Activated naive CD4-positive, alpha-beta T cell (primary cell): Measurements from ENCODE around the gene TBC1D10B.

ENCODE experiments used
- DNase-seq, 4 experiments: peaks; one replicate each; lab custom pipeline; 2025; lab: John Stamatoyannopoulos, UW

TBC1D10B gene

DNA sequence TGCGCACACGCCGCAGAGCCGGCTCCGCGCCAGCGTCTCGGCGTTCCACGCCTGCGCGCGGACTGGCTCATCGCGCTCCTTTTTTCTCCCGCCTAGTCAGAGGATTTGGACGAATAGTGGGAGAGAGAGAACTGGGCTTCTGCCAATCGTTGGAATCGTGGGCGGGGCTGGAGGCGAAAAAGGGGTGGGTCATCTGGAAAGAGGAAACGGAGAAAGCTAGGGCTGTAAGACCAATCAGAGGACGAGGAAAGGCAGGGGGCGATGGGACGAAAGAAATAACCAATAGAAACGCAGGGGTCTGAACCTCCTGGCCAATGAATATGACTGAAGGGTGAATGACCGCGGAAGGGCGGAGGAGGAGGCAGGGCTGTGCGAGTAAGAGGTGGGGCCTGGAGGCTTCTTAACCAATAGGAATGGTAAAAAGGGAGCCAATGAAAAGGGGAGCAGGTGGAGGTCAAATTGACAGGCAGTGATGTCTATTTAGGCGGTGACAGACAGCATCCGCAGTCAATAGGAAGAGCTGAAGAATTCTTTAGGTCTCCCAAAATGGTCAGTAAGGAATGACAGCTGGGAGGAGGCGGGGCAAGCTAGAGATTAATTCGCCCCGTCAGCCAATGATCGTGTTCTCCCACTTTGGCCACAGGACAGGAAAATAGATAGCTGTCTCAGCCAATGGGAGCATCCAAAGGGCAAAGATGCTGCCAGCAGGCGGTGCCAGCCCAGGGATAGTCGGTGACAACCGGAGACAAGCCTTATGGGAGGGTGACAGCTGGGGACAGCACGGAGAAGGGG, at the start of gene TBC1D10B:
Gene TBC1D10B (minus strand): TSS at position 39 of the 792 bp plus-strand sequence. CDS start 311 bp downstream, outside the sequence.
- peak; percentile 85 to 97 (median 92) for DNase-seq

GRCh38 chr16:30418350-30419181, 48.3 kb upstream of the TBC1D10B start:
- DNase-seq, result peak in 1 of 4 experiments; percentile 39

GRCh38 chr16:30417529-30418349, 47.4 kb upstream of the TBC1D10B start:
- peak; percentile 44 to 87 (median 72) for DNase-seq

DNA sequence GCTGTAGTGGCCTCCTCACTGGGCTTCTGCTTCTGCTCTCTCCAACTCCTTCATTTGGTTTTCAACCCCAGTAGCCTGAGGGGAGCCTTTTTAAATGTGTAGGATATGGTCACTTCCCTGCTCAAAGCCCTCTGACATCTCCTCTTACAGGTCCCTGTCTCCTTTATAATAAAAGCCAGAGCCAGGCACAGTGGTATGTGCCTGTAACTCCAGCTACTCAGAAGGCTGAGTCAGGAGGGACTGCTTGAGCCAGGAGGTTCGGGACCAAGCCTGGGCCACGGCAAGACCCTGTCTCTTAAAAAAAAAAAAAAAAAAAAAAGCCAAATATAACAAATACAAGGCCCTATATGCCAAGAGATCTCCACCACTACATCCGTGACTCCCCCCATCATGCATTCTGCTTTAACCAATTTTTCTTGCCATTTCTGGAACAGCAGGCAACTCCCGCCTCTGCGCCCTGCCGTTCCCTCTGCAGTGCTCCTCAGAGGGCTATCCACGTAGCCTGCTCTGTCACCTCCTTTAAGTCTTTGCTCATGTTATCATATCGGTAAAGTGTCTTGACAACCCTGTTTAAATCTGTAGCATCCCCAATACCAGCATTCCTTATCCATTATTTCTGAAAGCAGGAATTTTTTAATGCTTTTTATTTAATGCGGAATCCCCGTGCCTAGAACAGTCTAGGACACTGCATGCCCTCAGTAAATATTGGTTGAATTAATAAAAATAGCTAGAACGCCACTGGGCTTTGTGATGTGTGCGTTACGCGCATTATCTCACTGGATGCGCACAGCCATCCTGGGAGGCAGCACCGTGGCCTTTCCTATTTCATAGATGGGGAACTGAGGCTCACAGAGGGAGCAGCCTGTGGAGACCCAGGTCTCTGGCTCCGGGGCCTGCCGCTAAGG, 46.6 kb upstream of the TBC1D10B start:
- no peak for DNase-seq

DNA sequence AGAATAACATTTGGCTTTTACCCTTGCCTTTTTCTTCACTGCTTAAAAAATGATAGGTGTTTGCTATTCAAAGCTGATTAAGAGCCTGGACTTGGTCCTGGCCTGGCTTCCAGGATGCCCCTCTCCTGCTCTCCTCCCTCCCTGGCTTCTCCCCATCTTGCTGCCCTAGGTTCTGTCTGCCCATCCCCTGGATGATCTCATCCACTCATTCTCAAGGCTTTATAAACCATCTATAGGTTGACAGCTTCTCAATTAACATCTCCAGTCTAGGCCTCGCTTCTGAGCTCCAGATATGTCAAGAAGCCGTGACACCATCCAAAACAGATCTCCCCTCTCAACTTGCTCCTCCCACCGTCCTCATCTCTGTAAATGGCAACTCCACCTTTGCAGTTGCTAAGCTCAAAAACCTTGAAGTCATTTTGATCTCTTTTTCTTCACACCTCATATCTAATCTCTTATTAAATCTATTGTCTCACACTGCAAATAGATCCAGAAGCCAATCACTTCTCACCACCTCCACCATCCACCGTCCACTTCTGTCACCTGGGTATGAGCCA, 45.8 kb upstream of the TBC1D10B start:
- DNase-seq, result no peak

DNA sequence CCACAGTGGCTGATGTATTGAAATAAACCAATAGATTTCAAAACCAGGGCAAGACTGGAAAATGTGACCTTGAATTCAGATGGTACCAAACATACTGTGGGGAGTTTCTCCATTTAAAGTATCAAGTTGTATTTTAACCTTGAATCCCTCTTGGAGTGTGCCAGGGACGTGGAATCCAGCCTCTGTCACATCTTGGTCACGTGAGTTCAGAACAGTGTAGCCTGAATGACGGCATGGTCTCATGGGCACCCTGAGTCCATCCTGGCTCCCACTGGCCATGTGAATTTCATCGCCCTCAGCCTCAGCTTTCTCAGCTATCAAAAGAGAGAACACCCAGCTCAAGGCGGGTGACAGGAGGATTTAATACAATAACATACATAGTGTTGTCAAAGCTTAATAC, 43.9 kb upstream of the TBC1D10B start:
- DNase-seq, result no peak

- no peak for DNase-seq
Measured at GRCh38 chr16:30413112-30413806, 43.0 kb upstream of the TBC1D10B start.

- peak; percentile 79 to 94 (median 93) for DNase-seq
Measured at GRCh38 chr16:30409125-30410060, 39.1 kb upstream of the TBC1D10B start.

- no peak for DNase-seq
Measured at GRCh38 chr16:30407804-30408534, 37.7 kb upstream of the TBC1D10B start.

DNA sequence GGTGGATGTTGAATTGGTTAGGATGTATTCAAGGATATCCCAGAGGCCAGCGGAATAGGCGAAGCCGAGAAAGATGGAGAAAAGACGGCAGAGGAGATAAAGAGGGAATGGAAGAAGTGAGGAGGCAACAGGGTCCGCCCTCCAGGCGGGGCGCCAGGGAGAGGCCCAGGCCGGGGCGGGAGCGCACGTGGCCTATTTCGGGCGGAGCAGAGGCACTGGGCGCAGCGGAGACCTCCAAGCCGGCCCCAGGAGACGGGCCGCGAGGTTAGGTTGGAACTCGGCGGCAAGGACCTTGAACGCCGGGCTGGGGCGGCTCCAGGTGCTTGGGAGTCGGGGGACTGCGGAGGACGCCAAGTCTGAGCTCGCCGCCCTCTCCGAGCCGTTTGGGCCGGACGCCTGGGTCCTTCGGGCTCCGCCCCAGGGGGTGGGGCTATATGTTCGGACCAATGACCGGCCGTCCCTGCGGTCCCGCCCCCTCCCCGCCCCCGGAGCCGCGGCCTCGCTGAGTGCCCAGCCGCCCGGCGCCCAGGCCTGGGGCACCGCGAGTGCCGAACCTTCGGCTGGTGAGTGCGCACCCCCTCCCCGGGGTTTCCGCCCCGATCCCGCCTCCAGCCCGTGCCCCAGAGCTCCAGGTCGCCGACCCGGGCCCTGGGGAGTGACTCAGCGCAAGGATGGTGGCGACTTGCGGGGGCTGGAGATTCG, 37.0 kb upstream of the TBC1D10B start, which contains the start of gene ZNF771:
Gene ZNF771 (plus strand): TSS at position 505 of the 702 bp plus-strand sequence. CDS start 448 bp downstream, outside the sequence.
- peak; percentile 72 to 85 (median 74) for DNase-seq

- no peak for DNase-seq
Measured at GRCh38 chr16:30406795-30407101, 36.5 kb upstream of the TBC1D10B start.

- no peak for DNase-seq
Measured at GRCh38 chr16:30401768-30402425, 31.6 kb upstream of the TBC1D10B start.

DNA sequence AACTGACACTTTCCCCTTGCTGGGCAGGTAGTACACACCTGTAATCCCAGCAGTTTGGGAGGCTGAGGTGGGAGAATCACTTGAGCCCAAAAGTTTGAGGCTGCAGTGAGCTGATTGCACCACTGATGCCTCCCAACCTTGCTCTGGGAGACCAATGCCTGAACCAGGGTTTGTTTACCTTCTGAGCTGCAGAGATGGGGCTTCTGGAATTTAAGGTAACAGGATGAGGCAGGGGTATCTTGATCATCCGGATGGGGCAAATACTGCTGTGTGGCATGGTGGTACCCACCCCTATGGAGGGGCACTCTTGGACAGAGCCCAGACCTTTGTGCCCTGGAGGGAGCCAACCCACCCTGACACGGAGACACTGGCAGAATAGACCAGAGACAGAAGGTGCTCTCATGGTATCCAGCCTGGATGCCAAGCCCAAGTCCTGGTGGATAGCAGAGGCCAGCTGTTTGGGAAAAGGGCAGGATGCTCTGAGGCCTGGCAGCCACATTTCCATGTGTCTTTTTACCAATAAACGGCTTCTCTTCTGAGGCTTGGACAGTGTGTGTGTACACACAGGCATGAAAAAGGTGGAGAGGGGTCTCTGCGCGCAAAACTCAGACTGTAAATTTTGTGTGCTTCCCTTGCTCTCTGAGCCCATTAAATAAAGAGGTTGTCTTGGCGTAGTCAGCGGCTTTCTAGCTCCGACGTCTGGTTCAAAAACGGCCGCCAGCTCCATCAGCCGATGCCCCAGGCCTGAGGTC, 29.3 kb upstream of the TBC1D10B start:
- no peak for DNase-seq

GRCh38 chr16:30398661-30399434, 28.6 kb upstream of the TBC1D10B start:
- DNase-seq, result no peak
